IMR-90 (cell line): Measurements from ENCODE around the gene SMC6. TPM values are rescaled to one million over a fixed set of nuclear protein-coding genes. Genes with fewer than 3 reads are reported as not detected.

ENCODE experiments used
- ATAC-seq: fragments of 200-7000 bp; cut with Tn5 transposase; 2 replicates; pipeline ENCODE4 v1.9.1; 2020; ENCODE audit warnings: low read depth, mild to moderate bottlenecking, moderate library complexity
- BruUV-seq: library from RNA; stranded (reverse); fragments of 400-500 nt; replicated peaks from 2 replicates; lab custom pipeline; 2021; lab: Mats Ljungman, UMichigan
- CTCF ChIA-PET: fragments of 300-600 bp; formaldehyde crosslinking; extraction: SDS; loops from one replicate; lab custom pipeline; 2021; ENCODE audit warnings: antibody characterized with exemption; lab: Yijun Ruan, JAX
- POLR2A ChIA-PET: fragments of 300-600 bp; sonication (Branson Sonifier 250); formaldehyde crosslinking; loops from one replicate; lab custom pipeline; 2022; ENCODE audit warnings: antibody characterized with exemption; ENCODE audit not compliant: unreplicated experiment; lab: Charles Lee
- DNase-seq: peaks from one replicate; pipeline ENCODE4 v3.0.0; 2013
- H2AFZ ChIP-seq: replicated peaks from 2 replicates; pipeline ENCODE3; 2013; ENCODE audit warnings: low read length, mild to moderate bottlenecking; ENCODE audit not compliant: poor library complexity
- H2AK5ac ChIP-seq: 2 replicates; pipeline ENCODE4 v1.6.1; 2013; ENCODE audit warnings: low read depth, low read length, inconsistent platforms
- H2AK9ac ChIP-seq: replicated peaks from 2 replicates; pipeline ENCODE3; 2013; ENCODE audit warnings: mild to moderate bottlenecking, low read depth, low read length, moderate library complexity; ENCODE audit not compliant: poor library complexity
- H2BK120ac ChIP-seq: 2 replicates; pipeline ENCODE4 v1.6.1; 2013; ENCODE audit warnings: low read depth, low read length, inconsistent platforms
- H2BK15ac ChIP-seq: 3 replicates; pipeline ENCODE4 v1.6.1; 2013; ENCODE audit warnings: low read depth, low read length, inconsistent platforms
- H2BK20ac ChIP-seq: 2 replicates; pipeline ENCODE4 v1.6.1; 2013; ENCODE audit warnings: low read depth, mild to moderate bottlenecking, inconsistent platforms, low read length, moderate library complexity
- H2BK5ac ChIP-seq: 2 replicates; pipeline ENCODE4 v1.6.1; 2013; ENCODE audit warnings: mild to moderate bottlenecking, low read depth, low read length, inconsistent platforms; ENCODE audit not compliant: poor library complexity, severe bottlenecking
- H3K14ac ChIP-seq: replicated peaks from 2 replicates; pipeline ENCODE4 v1.6.1; 2013; ENCODE audit warnings: low read depth, low read length, inconsistent platforms
- H3K18ac ChIP-seq: 2 replicates; pipeline ENCODE4 v1.6.1; 2013; ENCODE audit warnings: low read depth, low read length, control low read depth
- H3K23ac ChIP-seq: 2 replicates; pipeline ENCODE4 v1.6.1; 2013; ENCODE audit warnings: low read depth, low read length, inconsistent platforms
- H3K27ac ChIP-seq: 2 replicates; pipeline ENCODE4 v1.5.1; 2013; ENCODE audit warnings: mild to moderate bottlenecking, control low read depth, low read length; ENCODE audit not compliant: insufficient read depth
- H3K27me3 ChIP-seq: 2 replicates; pipeline ENCODE4 v1.6.1; 2013; ENCODE audit warnings: low read length; ENCODE audit not compliant: control insufficient read depth, insufficient read depth
- H3K36me3 ChIP-seq: 2 replicates; pipeline ENCODE4 v1.6.1; 2013; ENCODE audit warnings: low read length, mixed read lengths; ENCODE audit not compliant: control insufficient read depth, insufficient read depth
- H3K4ac ChIP-seq: 2 replicates; pipeline ENCODE4 v1.6.1; 2013; ENCODE audit warnings: low read depth, low read length, inconsistent platforms
- H3K4me1 ChIP-seq: 2 replicates; pipeline ENCODE4 v1.6.1; 2013; ENCODE audit warnings: low read length, mixed read lengths; ENCODE audit not compliant: control insufficient read depth, insufficient read depth
- H3K4me2 ChIP-seq: 2 replicates; pipeline ENCODE4 v1.6.1; 2013; ENCODE audit warnings: low read depth, mild to moderate bottlenecking, control low read depth, low read length, moderate library complexity
- H3K4me3 ChIP-seq: 2 replicates; pipeline ENCODE4 v1.5.1; 2013; ENCODE audit warnings: low read depth, mild to moderate bottlenecking, control low read depth, low read length, moderate library complexity; ENCODE audit not compliant: insufficient read depth
- H3K56ac ChIP-seq: 2 replicates; pipeline ENCODE4 v1.6.1; 2013; ENCODE audit warnings: low read length, inconsistent platforms; ENCODE audit not compliant: insufficient read depth; ENCODE audit errors: extremely low read depth
- H3K79me1 ChIP-seq, 2 experiments: 2 replicates each; pipeline ENCODE4 v1.6.1; 2013; ENCODE audit warnings: low read length in 2 of 2, inconsistent platforms in 1 of 2, low read depth in 1 of 2
- H3K9ac ChIP-seq: 2 replicates; pipeline ENCODE4 v1.6.1; 2013; ENCODE audit warnings: low read depth, low read length, control low read depth
- H3K9me1 ChIP-seq: 2 replicates; pipeline ENCODE4 v1.6.1; 2013; ENCODE audit warnings: low read length, inconsistent platforms; ENCODE audit not compliant: insufficient read depth
- H3K9me3 ChIP-seq: 2 replicates; pipeline ENCODE4 v1.6.1; 2013; ENCODE audit warnings: low read length; ENCODE audit not compliant: control insufficient read depth, insufficient read depth
- H4K20me1 ChIP-seq: 2 replicates; pipeline ENCODE4 v1.6.1; 2013; ENCODE audit warnings: low read length, inconsistent platforms; ENCODE audit not compliant: insufficient read depth
- H4K5ac ChIP-seq: 2 replicates; pipeline ENCODE4 v1.6.1; 2013; ENCODE audit warnings: mild to moderate bottlenecking, low read depth, low read length, control low read depth
- H4K8ac ChIP-seq, 2 experiments: 2 replicates each; pipeline ENCODE4 v1.6.1; 2013; ENCODE audit warnings: low read depth in 2 of 2, low read length in 2 of 2, control low read depth in 1 of 2, inconsistent platforms in 1 of 2
- H4K91ac ChIP-seq: 2 replicates; pipeline ENCODE4 v1.6.1; 2013; ENCODE audit warnings: low read depth, low read length, inconsistent platforms; ENCODE audit not compliant: insufficient read depth
- BHLHE40 ChIP-seq: fragments of 150-350 bp; IDR thresholded peaks from 2 replicates; pipeline ENCODE4 v1.6.1; 2016; ENCODE audit warnings: mild to moderate bottlenecking, low read depth, low read length
- ELK1 ChIP-seq: fragments of 150-350 bp; IDR thresholded peaks from 2 replicates; pipeline ENCODE4 v1.6.1; 2016; ENCODE audit warnings: low read depth, mild to moderate bottlenecking, low read length, moderate library complexity, borderline replicate concordance
- FOS ChIP-seq: fragments of 150-350 bp; IDR thresholded peaks from 2 replicates; pipeline ENCODE4 v1.6.1; 2016; ENCODE audit warnings: low read depth, low read length
- MAFK ChIP-seq: IDR thresholded peaks from 2 replicates; pipeline ENCODE4 v1.6.1; 2012; ENCODE audit warnings: low read depth, low read length, improper control_type of control experiment
- MAZ ChIP-seq: IDR thresholded peaks from 2 replicates; pipeline ENCODE4 v1.6.1; 2012; ENCODE audit warnings: low read depth, mild to moderate bottlenecking, low read length, improper control_type of control experiment, moderate library complexity, borderline replicate concordance
- POLR2A ChIP-seq: IDR thresholded peaks from 2 replicates; pipeline ENCODE4 v1.6.1; 2012; ENCODE audit warnings: mild to moderate bottlenecking, low read depth, low read length
- RAD21 ChIP-seq: IDR thresholded peaks from 2 replicates; pipeline ENCODE4 v1.6.1; 2012; ENCODE audit warnings: low read length, improper control_type of control experiment
- RCOR1 ChIP-seq: IDR thresholded peaks from 2 replicates; pipeline ENCODE4 v1.6.1; 2012; ENCODE audit warnings: mild to moderate bottlenecking, low read length, improper control_type of control experiment; ENCODE audit not compliant: insufficient replicate concordance
- USF2 ChIP-seq: fragments of 150-350 bp; IDR thresholded peaks from 2 replicates; pipeline ENCODE4 v1.6.1; 2017; ENCODE audit warnings: mild to moderate bottlenecking, antibody characterized with exemption, low read length, low read depth
- WGBS, 2 experiments: methylation state at CpG; one replicate each; pipeline versions ENCODE4 v1.1.5 to v1.1.7; 2013; ENCODE audit warnings: missing lambda C conversion rate in 2 of 2; ENCODE audit not compliant: insufficient read length in 1 of 2; ENCODE audit errors: extremely low coverage in 2 of 2; 5-methylcytosine and 5-hydroxymethylcytosine counted together
- dilution Hi-C: fragments of 300-500 bp; cut with HindIII; formaldehyde crosslinking; loops from one replicate; pipeline ENCODE4 v1.14.3; 2018; ENCODE audit warnings: low sequenced_read_pairs; ENCODE audit not compliant: unreplicated experiment
- in situ Hi-C: fragments of 300-500 bp; cut with MboI; formaldehyde crosslinking; loops from 3 replicates; pipeline ENCODE4 v1.14.3; 2019; ENCODE audit warnings: low sequenced_read_pairs, inconsistent platforms, mixed read lengths
- intact Hi-C: fragments of 100-400 bp; cut with micrococcal nuclease; formaldehyde crosslinking; loops from 2 replicates; pipeline ENCODE4 v1.10.0; 2022
- polyA plus RNA-seq, 3 experiments: library from polyadenylated mRNA; depleted of rRNA; stranded (reverse); fragments of >200 nt; gene quantifications; 2 replicates each; pipeline ENCODE4 v1.2.3, GENCODE V29; 2012; ENCODE audit warnings: low replicate concordance in 1 of 3
- total RNA-seq: library from RNA; depleted of rRNA; stranded (reverse); fragments of >200 nt; gene quantifications from 2 replicates; pipeline ENCODE4 v1.2.3, GENCODE V29; 2012

SMC6 gene
- total and polyA plus RNA-seq, 2 of the 4 experiments (the other 2 are of a cell fraction): 6.5 to 10.4 TPM

DNA sequence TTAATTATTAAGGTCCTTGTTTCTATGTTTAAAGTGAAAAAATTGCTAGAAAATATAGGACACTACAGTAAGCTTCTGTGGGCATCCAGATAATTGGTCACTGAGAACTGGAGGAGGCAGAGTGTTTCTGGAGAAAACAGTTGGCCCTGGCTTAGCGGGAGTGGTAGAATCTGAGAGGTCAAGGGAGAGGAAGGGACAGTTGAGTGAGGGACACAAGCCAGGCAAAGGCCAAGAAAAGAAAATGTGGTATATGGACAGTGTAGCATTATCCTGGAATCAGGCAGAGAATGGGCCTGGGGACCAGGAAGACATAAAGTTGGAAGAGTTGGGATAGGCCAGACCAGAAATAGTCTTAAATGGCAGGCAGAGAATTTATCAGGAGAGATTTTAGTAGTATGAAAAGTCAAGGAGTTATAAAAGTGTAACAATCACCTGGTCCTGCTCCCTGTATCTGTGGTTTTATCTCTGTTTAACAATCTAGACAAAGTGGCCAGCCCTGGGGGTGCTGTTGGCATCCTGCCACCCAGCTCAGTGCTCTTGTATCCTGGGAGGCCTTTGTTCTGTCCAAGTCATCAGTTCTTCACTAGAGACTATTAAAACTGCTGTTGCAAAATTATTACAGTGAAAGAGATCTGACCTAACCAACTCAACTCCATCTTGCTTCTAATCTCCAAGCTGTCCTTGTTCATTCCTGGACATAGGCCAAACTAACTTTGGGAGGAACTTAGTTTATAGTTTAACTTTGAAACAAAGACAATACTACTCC, 47.3 kb upstream of the SMC6 start:
- Histone ChIP-seq H4K91ac (no peak overlapping the region), H3K9me3 (no peaks in the 10 kb centered on the region), H2BK20ac (no peak overlapping the region), H3K4me3 (no peak overlapping the region), H3K14ac (no peak overlapping the region), H3K27me3 (peaks cover 19% of the 10 kb centered on the region), H3K9ac (no peak overlapping the region), H2BK120ac (no peak overlapping the region), H3K4me2 (no peak overlapping the region), H3K27ac (no peak overlapping the region), H3K4me1 (no peaks in the 10 kb centered on the region), H3K79me1 (no peaks in the 10 kb centered on the region), H4K20me1 (no peaks in the 10 kb centered on the region), H3K4ac (no peak overlapping the region), H2BK15ac (no peak overlapping the region), H2BK5ac (no peak overlapping the region), H3K23ac (no peak overlapping the region), H3K18ac (no peak overlapping the region), H2AK5ac (no peak overlapping the region), H2AK9ac (no peak overlapping the region), H4K8ac (no peak overlapping the region), H2AFZ (no peak overlapping the region), H3K56ac (no peak overlapping the region), H3K36me3 (no peaks in the 10 kb centered on the region), H3K9me1 (no peaks in the 10 kb centered on the region), H4K5ac (no peak overlapping the region)
- in situ Hi-C loops: no loop called here
- TF ChIP-seq RCOR1 (no peak), USF2 (no peak), RAD21 (no peak), MAZ (no peak), FOS (no peak), BHLHE40 (no peak), POLR2A (no peak), MAFK (no peak), ELK1 (no peak)
- DNase-seq (no peak), ATAC-seq (no peak)
- ChIA-PET POLR2A (no interaction called here), CTCF (no interaction called here)
- dilution Hi-C loops: no loop called here
- WGBS, 2 experiments: no CpG with 5 or more reads among the region's 1 CpG
- intact Hi-C loops: no loop called here
- no TSS peak for BruUV-seq
